SK-N-SH (cell line): Measurements from ENCODE around the gene ABI3.
"Not testable (repeated sequence)": the region's sequence is repeated elsewhere in the genome, so short reads cannot be mapped to it uniquely, and the experiment has no call there.

Source experiments
- CTCF ChIP-seq: fragments of 200-600 bp; sonication (generic); IDR thresholded peaks from 2 replicates; pipeline ENCODE4 v1.6.1; 2017; ENCODE audit warnings: antibody characterized with exemption, mild to moderate bottlenecking, moderate library complexity
- EZH2phosphoT487 ChIP-seq: fragments of 200-600 bp; sonication (generic); IDR thresholded peaks from 2 replicates; pipeline ENCODE4 v1.6.1; 2017; ENCODE audit warnings: low read depth, mixed run types, mild to moderate bottlenecking, antibody characterized with exemption, moderate library complexity, borderline replicate concordance
- GABPA ChIP-seq: IDR thresholded peaks from 2 replicates; pipeline ENCODE4 v1.4.0; 2012; ENCODE audit warnings: low read depth, mild to moderate bottlenecking
- NRF1 ChIP-seq: IDR thresholded peaks from 2 replicates; pipeline ENCODE4 v1.6.1; 2012; ENCODE audit warnings: low read depth, mild to moderate bottlenecking, low read length
- POLR2AphosphoS5 ChIP-seq: IDR thresholded peaks from 2 replicates; pipeline ENCODE4 v1.6.1; 2012; ENCODE audit warnings: low read depth, low read length
- RAD21 ChIP-seq: IDR thresholded peaks from 2 replicates; pipeline ENCODE4 v1.6.1; 2012; ENCODE audit warnings: mild to moderate bottlenecking, low read length
- RXRA ChIP-seq: IDR thresholded peaks from 2 replicates; pipeline ENCODE4 v1.4.0; 2012; ENCODE audit warnings: low read depth, mild to moderate bottlenecking, borderline replicate concordance
- TF ChIP-seq, protein P1 (sequence below): IDR thresholded peaks from 2 replicates; pipeline ENCODE4 v1.6.1; 2012; ENCODE audit warnings: mild to moderate bottlenecking, low read depth, low read length, moderate library complexity

DNA sequence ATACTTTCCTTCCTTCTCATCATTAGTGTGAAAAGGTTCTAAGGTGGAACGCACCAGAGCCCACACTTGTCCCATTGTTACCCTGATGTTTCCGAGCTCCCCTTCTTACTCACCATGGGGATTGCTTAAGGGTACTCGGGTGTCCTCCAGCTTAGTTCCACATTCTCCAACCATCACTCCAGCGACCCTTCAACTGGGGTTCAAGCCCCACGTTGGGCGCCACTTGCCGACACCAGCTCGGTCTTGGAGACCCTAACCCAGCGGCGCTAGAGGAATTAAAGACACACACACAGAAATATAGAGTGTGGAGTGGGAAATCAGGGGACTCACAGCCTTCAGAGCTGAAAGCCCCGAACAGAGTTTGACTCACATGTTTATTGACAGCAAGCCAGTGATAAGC is 34.5 kb upstream of the ABI3 start:
- TF ChIP-seq CTCF, POLR2AphosphoS5, RAD21, GABPA, EZH2phosphoT487, RXRA, NRF1: not testable (repeated sequence)
- TF ChIP-seq, protein P1, sequence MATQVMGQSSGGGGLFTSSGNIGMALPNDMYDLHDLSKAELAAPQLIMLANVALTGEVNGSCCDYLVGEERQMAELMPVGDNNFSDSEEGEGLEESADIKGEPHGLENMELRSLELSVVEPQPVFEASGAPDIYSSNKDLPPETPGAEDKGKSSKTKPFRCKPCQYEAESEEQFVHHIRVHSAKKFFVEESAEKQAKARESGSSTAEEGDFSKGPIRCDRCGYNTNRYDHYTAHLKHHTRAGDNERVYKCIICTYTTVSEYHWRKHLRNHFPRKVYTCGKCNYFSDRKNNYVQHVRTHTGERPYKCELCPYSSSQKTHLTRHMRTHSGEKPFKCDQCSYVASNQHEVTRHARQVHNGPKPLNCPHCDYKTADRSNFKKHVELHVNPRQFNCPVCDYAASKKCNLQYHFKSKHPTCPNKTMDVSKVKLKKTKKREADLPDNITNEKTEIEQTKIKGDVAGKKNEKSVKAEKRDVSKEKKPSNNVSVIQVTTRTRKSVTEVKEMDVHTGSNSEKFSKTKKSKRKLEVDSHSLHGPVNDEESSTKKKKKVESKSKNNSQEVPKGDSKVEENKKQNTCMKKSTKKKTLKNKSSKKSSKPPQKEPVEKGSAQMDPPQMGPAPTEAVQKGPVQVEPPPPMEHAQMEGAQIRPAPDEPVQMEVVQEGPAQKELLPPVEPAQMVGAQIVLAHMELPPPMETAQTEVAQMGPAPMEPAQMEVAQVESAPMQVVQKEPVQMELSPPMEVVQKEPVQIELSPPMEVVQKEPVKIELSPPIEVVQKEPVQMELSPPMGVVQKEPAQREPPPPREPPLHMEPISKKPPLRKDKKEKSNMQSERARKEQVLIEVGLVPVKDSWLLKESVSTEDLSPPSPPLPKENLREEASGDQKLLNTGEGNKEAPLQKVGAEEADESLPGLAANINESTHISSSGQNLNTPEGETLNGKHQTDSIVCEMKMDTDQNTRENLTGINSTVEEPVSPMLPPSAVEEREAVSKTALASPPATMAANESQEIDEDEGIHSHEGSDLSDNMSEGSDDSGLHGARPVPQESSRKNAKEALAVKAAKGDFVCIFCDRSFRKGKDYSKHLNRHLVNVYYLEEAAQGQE, result not testable (repeated sequence)
